Activated T-cell treated with anti-CD3 and anti-CD28 coated beads, Interleukin-2, amount 50 U/mL, for 48 hours (primary cell): Measurements from ENCODE around the gene SNX25.
A peak's percentile ranks its signal among the peaks of the same experiment; 100 is the strongest.

Experiments
- DNase-seq, 2 experiments: peaks; one replicate each; pipeline ENCODE4 v3.0.0-alpha.2; 2020

Gene SNX25

GRCh38 chr4:185269286-185269685 is 59.9 kb downstream of the SNX25 start:
- no peak for DNase-seq

GRCh38 chr4:185270037-185270436 is 60.6 kb downstream of the SNX25 start:
- DNase-seq = no peak

- no peak for DNase-seq
Observed at GRCh38 chr4:185270885-185271284, 61.5 kb downstream of the SNX25 start.

GRCh38 chr4:185272245-185272644 is 62.8 kb downstream of the SNX25 start:
- DNase-seq = no peak

- DNase-seq = no peak
Observed at GRCh38 chr4:185275501-185275900, 66.1 kb downstream of the SNX25 start.

GRCh38 chr4:185276036-185276435 is 66.6 kb downstream of the SNX25 start:
- no peak for DNase-seq

GRCh38 chr4:185278716-185279115 is 69.3 kb downstream of the SNX25 start:
- DNase-seq = no peak

- no peak for DNase-seq
Observed at GRCh38 chr4:185280608-185281007, 71.2 kb downstream of the SNX25 start.

GRCh38 chr4:185282968-185283367 is 73.6 kb downstream of the SNX25 start:
- no peak for DNase-seq

- DNase-seq = no peak
Observed at GRCh38 chr4:185283723-185284122, 74.3 kb downstream of the SNX25 start.

GRCh38 chr4:185285632-185286393 is 76.4 kb downstream of the SNX25 start:
- no peak for DNase-seq

- DNase-seq = no peak
Observed at GRCh38 chr4:185286571-185286970, 77.2 kb downstream of the SNX25 start.

GRCh38 chr4:185287031-185287430 is 77.6 kb downstream of the SNX25 start:
- DNase-seq = no peak

- no peak for DNase-seq
Observed at GRCh38 chr4:185290018-185290607, 80.7 kb downstream of the SNX25 start.

- DNase-seq = no peak
Observed at GRCh38 chr4:185290656-185291055, 81.3 kb downstream of the SNX25 start.

GRCh38 chr4:185293202-185293601 is 83.8 kb downstream of the SNX25 start:
- no peak for DNase-seq

GRCh38 chr4:185296665-185297460 is 87.5 kb downstream of the SNX25 start:
- no peak for DNase-seq

GRCh38 chr4:185298728-185299430 is 89.5 kb downstream of the SNX25 start:
- DNase-seq = no peak

- no peak for DNase-seq
Observed at GRCh38 chr4:185304541-185304940, 95.1 kb downstream of the SNX25 start.

- peak in 1 of 2 experiments; percentile 25 for DNase-seq
Observed at GRCh38 chr4:185304944-185305690, 95.7 kb downstream of the SNX25 start.

GRCh38 chr4:185305979-185306442 is 96.6 kb downstream of the SNX25 start:
- no peak for DNase-seq
